BJ (cell line): Measurements from ENCODE around the gene KIAA1671. TPM values are rescaled to one million over a fixed set of nuclear protein-coding genes. Genes with fewer than 3 reads are reported as not detected.

Source experiments
- CTCF ChIA-PET: fragments of 350-600 bp; formaldehyde crosslinking; extraction: SDS; loops from one replicate; lab custom pipeline; 2021; ENCODE audit warnings: antibody characterized with exemption, inconsistent platforms; lab: Yijun Ruan, JAX
- POLR2A ChIA-PET: fragments of 300-600 bp; sonication (Branson Sonifier 250); formaldehyde crosslinking; extraction: SDS; loops from one replicate; lab custom pipeline; 2021; ENCODE audit warnings: antibody characterized with exemption; lab: Charles Lee
- DNase-seq: peaks from one replicate; pipeline ENCODE4 v3.0.0-alpha.2; 2011; ENCODE audit warnings: low read depth
- H3K27me3 ChIP-seq: 2 replicates; pipeline ENCODE4 v1.6.0; 2011; ENCODE audit warnings: low read length; ENCODE audit not compliant: control insufficient read depth, insufficient read depth
- H3K36me3 ChIP-seq: 2 replicates; pipeline ENCODE4 v1.5.1; 2011; ENCODE audit warnings: low read length; ENCODE audit not compliant: control insufficient read depth, insufficient read depth
- H3K4me3 ChIP-seq: 2 replicates; pipeline ENCODE4 v1.5.1; 2011; ENCODE audit warnings: low read depth, mild to moderate bottlenecking, control low read depth, low read length
- CTCF ChIP-seq: IDR thresholded peaks from 2 replicates; pipeline ENCODE4 v1.5.1; 2011; ENCODE audit warnings: low read depth, mild to moderate bottlenecking, control low read depth, inconsistent platforms, low read length, moderate library complexity; ENCODE audit not compliant: insufficient read depth
- polyA plus RNA-seq: library from polyadenylated mRNA; depleted of rRNA; stranded (reverse); fragments of >200 nt; gene quantifications from 2 replicates; pipeline ENCODE4 v1.2.3, GENCODE V29; 2011

Gene KIAA1671
- polyA plus RNA-seq, 1 experiment: 0.11 TPM

- POLR2A ChIA-PET: no interaction called here
- H3K27me3 ChIP-seq: no peaks in the 10 kb centered on the region
- CTCF ChIA-PET: no interaction called here
- no peak overlapping the region for H3K4me3 ChIP-seq
- no peaks in the 10 kb centered on the region for H3K36me3 ChIP-seq
- no peak for DNase-seq
- no peak for TF ChIP-seq CTCF
These were observed 13.5 kb downstream of the KIAA1671 start for GRCh38 chr22:24965822-24966626.

DNA sequence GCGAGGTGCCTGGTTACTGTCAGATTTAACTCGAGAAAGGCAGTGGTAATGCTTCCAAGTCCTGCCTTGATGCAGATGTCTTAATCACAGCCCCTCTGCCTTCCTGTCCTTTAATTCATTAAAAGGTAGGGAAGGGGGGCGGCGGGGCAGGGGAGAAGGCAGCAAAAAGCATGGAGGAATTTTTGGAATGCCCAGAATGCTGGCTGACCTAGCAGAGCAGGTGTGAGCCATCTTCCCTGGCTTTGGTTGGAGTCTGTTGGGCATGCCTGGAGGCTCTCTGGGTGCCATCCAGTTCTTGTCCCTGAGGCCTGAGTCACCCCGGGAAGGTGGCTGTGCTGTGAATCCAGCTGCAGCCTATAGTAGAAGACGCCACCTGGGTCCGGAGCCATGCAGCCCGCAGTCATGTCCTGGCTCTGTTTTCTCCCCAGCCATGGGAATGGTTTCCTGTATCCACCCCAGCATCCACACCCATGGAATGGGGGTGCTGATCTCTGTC is 15.6 kb downstream of the KIAA1671 start:
- no peak for TF ChIP-seq CTCF
- Histone ChIP-seq H3K4me3 (no peak overlapping the region), H3K27me3 (no peaks in the 10 kb centered on the region), H3K36me3 (no peaks in the 10 kb centered on the region)
- ChIA-PET CTCF (no interaction called here), POLR2A (no interaction called here)
- no peak for DNase-seq

DNA sequence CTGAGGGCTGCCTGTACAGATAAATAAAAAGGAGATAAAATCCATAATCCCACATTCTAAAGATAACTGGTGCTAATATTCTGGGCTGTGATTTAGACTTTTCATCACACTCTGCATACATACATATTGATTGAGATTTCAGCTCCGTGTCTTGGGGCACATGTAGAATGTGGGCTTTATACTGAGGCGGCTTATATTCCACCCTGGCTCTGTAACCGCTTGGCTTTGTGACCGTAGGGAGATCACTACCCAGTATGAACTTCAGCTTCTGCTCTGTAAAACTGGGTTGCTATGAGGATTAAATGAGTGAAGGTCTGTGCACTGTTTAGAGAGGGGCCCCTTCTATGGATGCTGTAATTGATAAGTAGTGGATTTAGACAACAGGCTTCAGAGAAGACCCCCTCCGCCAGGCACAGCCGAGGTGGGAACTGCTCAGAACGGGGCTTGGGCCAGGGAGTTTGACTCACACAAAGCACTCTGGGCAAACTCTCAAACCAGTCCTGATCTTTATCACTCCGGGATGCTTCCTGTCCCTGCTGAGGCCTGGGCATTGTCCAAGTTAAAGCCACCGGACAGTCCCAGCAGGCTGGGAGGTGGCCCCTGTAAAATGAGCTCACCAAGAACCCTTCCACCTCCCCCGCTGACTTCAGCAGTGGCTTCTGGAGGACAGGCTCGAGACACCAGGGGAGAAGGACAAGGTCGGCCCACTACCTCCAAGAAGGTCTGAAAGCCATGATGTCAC is 17.2 kb downstream of the KIAA1671 start:
- ChIA-PET POLR2A (no interaction called here), CTCF (no interaction called here)
- no peaks in the 10 kb centered on the region for H3K36me3 ChIP-seq
- H3K27me3 ChIP-seq: no peaks in the 10 kb centered on the region
- no peak overlapping the region for H3K4me3 ChIP-seq
- DNase-seq: peak; percentile 30
- no peak for TF ChIP-seq CTCF

DNA sequence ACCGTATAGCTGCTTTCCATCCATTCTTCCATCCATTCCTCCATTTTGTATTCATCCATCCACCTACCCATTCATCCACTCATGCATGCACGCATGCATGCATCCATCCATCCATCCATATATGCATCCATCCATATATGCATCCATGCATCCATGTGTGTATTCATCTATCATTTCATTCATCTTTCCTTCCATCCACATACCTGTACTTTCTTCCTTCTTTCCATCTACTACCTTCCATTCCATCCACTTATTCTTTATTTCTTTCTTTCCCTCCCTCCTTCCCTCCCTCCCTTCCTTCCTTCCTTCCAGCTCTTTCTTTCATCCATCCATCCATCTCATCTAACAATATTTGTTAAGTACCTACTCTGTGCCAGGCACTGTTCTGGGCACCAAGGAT is 19.9 kb downstream of the KIAA1671 start:
- no peak for TF ChIP-seq CTCF
- Histone ChIP-seq H3K36me3 (no peaks in the 10 kb centered on the region), H3K27me3 (no peaks in the 10 kb centered on the region), H3K4me3 (no peak overlapping the region)
- CTCF ChIA-PET: interaction anchor here (1.2 kb wide), 1 partner anchor 13 kb away, joined by 3 read pairs; no protein-coding TSS in a partner anchor
- DNase-seq: no peak
- POLR2A ChIA-PET: no interaction called here

GRCh38 chr22:24973872-24974271 is 21.4 kb downstream of the KIAA1671 start:
- TF ChIP-seq CTCF: no peak
- ChIA-PET POLR2A (no interaction called here), CTCF (interaction anchor here (1.1 kb wide), 1 partner anchor 35 kb away, joined by 3 read pairs; no protein-coding TSS in a partner anchor)
- H3K4me3 ChIP-seq: no peak overlapping the region
- no peaks in the 10 kb centered on the region for H3K36me3 ChIP-seq
- no peaks in the 10 kb centered on the region for H3K27me3 ChIP-seq
- DNase-seq: no peak
